Stimulated activated CD4-positive, alpha-beta T cell treated with anti-CD3 and anti-CD28 coated beads, Interleukin-2, amount 100 ng/mL, for 48 hours (primary cell): ENCODE data around the gene GSAP.

Experiments
- DNase-seq, 2 donors: peaks; one replicate each; pipeline ENCODE4 v3.0.0-alpha.2; 2020

Gene GSAP

GRCh38 chr7:77404641-77405040 is 11.5 kb downstream of the GSAP start:
- no peak for DNase-seq

- DNase-seq: no peak
Measured at GRCh38 chr7:77403957-77404356, 12.2 kb downstream of the GSAP start.

- no peak for DNase-seq
Measured at GRCh38 chr7:77402818-77403217, 13.3 kb downstream of the GSAP start.

- DNase-seq: no peak
Measured at GRCh38 chr7:77401002-77401401, 15.1 kb downstream of the GSAP start.

GRCh38 chr7:77399816-77400215 is 16.3 kb downstream of the GSAP start:
- no peak for DNase-seq

GRCh38 chr7:77396894-77397547 is 19.1 kb downstream of the GSAP start:
- DNase-seq: no peak

- no peak for DNase-seq
Measured at GRCh38 chr7:77395626-77396025, 20.5 kb downstream of the GSAP start.

- DNase-seq: no peak
Measured at GRCh38 chr7:77393954-77394353, 22.2 kb downstream of the GSAP start.

- DNase-seq: peak; percentile 27 to 40
Measured at GRCh38 chr7:77393261-77393660, 22.9 kb downstream of the GSAP start.

- DNase-seq: no peak
Measured at GRCh38 chr7:77391230-77391629, 24.9 kb downstream of the GSAP start.

- DNase-seq: no peak
Measured at GRCh38 chr7:77388055-77388641, 28.0 kb downstream of the GSAP start.

GRCh38 chr7:77386165-77386822 is 29.9 kb downstream of the GSAP start:
- no peak for DNase-seq

GRCh38 chr7:77383333-77383740 is 32.8 kb downstream of the GSAP start:
- no peak for DNase-seq

- no peak for DNase-seq
Measured at GRCh38 chr7:77382532-77382931, 33.6 kb downstream of the GSAP start.

- DNase-seq: no peak
Measured at GRCh38 chr7:77378584-77378983, 37.6 kb downstream of the GSAP start.

- no peak for DNase-seq
Measured at GRCh38 chr7:77370606-77371005, 45.5 kb downstream of the GSAP start.

- no peak for DNase-seq
Measured at GRCh38 chr7:77368974-77369373, 47.2 kb downstream of the GSAP start.

- DNase-seq: no peak
Measured at GRCh38 chr7:77367976-77368375, 48.2 kb downstream of the GSAP start.

GRCh38 chr7:77362905-77363304 is 53.2 kb downstream of the GSAP start:
- DNase-seq: no peak

GRCh38 chr7:77360969-77361368 is 55.2 kb downstream of the GSAP start:
- no peak for DNase-seq

- no peak for DNase-seq
Measured at GRCh38 chr7:77360104-77360503, 56.0 kb downstream of the GSAP start.

GRCh38 chr7:77359599-77359998 is 56.5 kb downstream of the GSAP start:
- no peak for DNase-seq

GRCh38 chr7:77354914-77355313 is 61.2 kb downstream of the GSAP start:
- no peak for DNase-seq

GRCh38 chr7:77354484-77354883 is 61.7 kb downstream of the GSAP start:
- DNase-seq: no peak

GRCh38 chr7:77353911-77354310 is 62.2 kb downstream of the GSAP start:
- DNase-seq: no peak
